HG03064 (cell line): ENCODE measurements around the gene GH2.

Source experiments
- ATAC-seq: cut with Tn5 transposase; IDR thresholded peaks from one replicate; pipeline ENCODE4 v1.9.1; 2021; ENCODE audit warnings: low read depth; ENCODE audit not compliant: unreplicated experiment

The GH2 gene

DNA sequence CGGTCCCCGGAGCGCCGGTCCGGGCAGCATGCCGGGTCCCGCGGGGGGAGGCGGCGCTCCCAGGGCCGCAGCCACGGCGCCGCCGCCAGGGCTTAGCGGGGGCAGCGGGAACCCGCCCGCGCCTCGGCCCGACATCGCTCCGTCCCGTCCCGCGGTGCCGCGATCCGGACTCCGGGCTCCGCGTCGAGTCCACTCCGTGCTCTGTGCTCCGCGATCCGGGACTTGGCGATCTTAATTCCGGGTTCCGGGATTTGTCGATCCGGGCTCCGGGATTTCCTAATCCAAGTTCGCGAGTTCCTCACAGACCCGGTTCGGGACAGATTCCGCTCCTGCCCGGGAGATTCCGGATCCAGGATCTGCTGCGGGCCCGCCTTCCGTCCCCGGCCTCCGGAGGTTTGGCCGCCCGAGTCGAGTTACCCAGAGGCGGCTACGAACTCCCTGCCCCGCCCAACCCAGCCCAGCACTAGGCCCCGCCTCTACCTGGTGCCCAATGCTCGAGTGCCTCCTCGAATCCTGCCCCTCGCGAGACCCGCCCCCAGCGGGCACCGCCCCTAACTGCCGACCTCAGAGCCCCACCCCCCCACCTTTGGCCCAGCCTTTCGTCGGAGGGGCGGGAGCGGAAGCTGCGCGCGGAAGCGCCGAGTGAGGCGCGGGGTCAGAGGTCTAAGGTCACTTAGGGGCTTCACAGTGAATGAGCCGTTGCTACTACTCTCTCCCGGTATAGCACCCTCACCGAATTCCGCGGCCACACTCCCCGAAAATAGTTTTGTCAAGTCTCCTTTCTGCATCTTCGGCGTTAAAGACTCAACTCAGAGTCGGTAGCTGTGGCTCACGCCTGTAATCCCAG lies 39.0 kb downstream of the GH2 start, which contains the start of gene SMARCD2:
SMARCD2 (minus strand) TSS at position 146 of the 847 bp plus-strand sequence; CDS start at position 135, 11 bp downstream.
- peak; percentile 63 for ATAC-seq

DNA sequence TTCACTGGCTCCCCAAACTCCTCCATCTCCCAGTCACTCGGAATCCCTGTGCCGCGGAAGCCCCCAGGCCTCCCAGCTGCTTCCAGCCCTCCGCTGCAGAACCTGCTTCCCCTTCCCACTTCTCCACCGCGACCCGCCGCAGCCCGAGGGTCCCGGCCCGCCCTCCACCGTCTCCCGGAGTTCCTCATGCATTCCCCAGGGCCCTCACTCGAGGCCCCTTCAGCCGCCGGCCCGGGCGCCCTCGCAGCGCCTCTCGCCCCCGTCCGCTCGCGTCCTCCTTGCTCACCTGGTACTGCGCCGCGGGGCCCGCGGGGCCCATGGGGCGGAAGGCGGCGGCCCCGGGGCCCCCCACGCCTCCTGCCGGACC lies 39.6 kb downstream of the GH2 start:
- peak; percentile 1 for ATAC-seq

DNA sequence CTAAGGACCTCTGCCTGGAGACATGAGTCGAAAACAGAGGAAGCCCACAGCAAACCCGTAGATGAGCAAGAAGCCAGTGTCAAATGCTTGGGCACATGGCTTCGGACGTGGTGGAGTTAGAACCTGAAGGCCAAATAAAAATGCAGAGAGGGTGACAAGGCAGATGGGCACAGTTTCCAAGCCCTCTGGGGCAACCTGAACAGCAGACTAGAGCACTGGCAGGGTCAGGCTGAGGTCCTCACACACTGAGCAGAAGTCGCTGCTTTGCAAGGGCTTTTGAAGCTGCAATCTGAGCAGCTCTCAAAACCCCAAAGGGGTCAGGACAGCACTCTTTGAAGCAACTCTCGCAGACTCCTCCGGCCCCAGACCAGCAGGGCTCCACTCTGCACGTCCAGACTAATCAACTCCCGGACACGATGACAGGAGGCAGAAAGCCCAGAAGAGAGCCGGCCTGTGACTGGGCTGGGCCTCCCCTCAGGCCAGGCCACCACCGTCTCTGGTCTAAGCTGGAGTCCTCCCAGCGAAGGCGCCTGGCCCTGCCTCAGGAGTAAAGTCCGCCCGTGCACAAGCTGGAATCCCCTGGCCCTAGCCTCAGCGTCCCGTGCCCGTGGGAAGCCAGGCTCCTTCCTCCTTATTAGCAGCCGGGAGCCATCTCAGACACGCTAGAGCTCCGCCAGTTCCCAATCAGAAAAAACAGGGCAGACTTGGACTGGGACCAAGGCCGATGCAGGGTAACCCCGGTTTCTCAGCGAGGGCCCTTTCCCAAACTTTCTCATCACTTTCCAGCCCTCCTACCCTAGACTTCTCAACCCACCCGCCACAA lies 40.2 kb downstream of the GH2 start:
- ATAC-seq: no peak

DNA sequence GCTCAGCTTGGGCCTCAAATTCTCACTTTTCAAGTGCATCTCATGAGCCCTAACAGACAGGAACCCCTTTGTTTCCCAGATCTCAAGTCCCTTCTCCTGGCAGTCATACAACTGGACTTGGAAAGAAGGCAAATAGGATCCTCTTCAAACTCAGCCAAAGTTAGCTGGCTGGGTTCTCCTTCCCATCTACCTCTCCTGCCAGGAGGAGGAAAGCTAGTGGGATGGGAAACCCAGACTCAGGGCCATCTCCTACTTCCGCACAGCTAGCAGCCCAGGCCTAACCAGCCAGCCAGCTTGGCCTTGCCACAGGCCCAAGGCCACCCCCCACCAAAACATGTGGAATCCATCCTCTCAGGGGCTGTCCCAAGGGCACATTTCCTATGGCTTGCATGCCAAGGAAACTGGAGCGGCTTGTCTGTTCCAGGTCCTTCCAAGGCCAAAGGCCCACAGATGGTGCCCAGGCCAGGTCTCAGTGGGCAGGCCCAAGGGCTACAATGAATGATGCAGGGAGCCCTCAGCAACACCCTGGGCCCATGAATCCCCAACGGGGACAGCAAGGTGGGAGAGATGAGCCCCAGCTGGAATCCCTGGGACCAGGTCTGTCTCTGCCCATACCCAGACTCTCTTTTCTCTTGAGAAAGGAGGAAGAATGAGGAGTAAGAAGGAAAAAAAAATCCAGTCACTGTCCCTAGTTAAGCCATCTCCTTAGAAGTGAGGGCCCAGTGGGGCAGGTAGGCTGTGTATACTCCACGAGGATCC lies 41.0 kb downstream of the GH2 start:
- ATAC-seq: no peak

DNA sequence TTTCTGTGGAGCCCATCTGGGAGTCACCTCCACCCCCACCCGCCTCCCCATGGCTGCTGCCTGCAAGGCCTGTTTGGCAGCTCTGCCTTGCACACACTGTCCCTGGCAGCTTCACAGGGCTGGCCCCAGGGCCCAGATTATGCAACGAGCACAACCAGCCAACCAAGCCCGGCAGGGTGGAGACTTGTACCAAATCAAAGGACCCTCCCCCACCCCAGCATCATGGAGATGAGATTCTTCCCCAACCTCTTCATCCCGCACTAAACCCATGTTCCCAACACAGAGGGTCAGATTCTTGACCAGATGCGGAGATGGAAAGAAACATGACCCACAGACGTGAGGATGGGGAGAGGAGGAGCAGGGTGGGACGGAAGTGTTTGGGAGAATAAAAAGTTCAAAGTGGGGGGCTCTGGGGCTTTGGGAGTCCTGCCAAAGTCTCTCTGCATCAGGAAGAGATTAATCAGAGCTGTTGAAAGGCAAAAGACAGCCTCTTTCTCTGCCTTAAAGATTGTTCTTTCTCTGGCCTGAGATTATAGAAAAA lies 43.0 kb downstream of the GH2 start:
- ATAC-seq: no peak

DNA sequence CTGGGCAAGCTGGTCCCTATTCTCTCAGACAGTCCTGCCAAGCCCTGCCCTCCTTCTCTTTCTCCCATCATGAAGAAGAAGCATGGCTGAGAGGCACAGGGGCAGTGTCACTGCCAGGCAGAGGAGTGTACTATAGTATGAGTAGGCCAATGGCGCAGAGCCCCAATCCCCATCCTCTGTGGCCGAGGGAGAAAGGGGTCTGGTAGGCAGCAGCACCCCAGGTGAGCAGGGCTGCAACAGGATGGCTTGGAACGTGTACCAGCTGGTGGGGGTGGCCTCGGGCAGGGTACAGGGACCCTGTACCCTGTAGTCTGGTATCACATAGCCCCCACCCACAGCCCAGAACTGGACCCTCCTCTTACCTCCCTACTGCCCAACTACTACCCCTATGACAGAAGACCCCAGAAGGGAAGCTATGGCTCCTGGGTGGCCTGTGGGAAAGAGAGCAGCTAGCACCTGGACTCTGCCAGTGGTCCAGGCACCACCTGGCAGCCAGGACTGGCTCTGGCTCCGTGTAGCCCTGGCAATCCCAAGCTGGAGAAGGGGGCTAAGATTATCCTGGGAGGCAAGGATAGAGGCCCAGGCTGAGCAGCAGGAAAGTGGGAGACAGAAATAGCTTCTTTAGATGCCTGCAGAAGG lies 43.7 kb downstream of the GH2 start:
- no peak for ATAC-seq

DNA sequence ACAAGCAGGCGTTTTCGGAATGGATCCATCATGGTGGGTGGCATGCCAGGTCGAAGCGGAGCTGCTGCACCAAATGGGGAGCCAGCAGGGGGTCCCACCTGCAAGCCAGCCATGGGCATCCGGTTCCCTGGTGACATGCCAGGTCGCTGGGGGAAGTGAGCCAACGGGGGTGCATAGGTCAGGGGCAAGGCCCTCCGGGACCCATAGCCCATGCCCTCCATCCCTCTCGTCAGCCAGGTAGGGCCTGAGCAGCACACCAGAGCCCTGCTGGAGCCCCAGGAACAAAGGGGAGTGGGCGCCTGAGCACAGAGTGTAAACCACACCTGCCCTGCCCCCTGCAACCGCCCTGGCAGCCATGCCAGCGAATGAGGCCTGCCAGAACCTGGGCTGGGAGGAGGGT lies 44.3 kb downstream of the GH2 start:
- ATAC-seq: no peak

DNA sequence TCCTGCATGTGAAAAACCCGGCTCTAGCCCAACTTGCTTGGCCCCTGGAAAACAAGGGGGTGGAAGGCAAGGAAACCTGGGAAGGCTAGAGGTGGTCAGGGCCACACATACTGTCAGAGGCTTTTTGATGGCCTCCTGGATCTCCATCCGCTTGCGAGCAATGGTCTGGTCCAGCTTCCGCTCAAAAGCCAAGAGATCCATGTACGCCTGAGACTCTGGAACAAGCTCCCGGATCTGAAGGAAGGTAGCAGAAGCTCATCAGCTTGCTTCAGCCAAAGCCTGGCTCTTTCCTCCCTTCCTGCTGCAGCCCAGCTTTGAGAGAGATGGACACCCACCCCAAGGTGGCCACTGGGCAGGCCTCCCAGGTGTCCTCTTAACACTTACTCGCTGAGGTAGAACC lies 44.9 kb downstream of the GH2 start:
- no peak for ATAC-seq

DNA sequence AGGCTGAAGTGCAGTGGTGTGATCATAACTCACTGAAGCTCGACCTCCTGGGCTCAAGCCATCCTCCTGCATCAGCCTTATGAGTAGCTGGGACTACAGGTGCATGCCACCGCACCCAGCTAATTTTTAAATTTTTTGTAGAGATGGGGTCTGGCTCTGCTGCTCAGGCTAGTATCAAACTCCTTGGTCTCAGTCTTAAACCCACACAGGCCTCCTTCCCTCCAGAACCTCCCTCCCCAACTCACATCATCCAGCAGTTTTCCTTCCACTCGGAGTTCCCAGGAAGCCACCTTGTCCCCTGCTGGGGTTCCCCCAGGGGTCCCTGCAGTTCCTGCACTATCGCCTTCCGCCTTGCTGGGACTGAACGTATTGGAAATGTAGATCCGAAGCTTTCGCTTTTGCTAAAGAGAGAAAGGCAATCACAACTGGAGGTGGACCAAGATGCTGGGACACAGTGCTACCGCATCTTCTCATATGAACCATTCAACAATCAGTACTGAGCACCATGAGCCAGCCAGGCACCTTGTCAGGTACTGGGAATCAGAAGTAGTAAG lies 46.5 kb downstream of the GH2 start:
- no peak for ATAC-seq

DNA sequence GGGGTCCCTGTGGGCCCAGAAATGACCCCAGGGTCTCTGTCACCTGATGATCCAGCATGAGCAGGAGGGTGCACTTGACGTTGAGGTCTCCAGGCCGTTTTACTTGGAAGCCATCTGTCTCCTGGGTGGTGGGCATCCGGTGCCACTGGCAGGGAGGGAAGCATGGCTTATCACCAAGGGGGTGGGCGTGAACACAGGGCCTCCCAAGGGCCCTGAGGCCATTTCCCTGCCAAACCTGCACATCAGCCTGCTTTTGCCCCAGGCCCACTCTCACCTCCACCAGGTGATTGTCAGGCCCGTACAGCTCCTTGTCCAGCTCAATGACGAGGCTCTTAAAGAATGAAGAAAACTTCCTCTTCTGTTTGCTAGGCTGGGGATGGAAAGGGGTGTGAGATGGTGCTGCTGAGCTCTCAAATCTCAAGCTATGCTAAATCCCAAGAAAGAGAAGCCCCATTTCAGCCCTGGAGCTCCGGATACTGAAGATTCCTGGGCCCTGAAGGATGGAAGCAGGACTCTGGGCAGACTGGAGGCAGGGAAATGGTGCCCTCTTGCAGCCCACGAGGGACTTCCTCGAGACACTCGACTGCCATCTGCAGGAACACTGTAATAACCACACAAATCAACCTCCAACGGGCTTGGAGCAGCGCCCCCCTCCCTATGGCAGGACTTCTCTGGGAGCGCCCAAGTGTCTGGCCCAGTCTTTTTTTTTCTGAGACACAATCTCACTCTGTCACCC lies 47.1 kb downstream of the GH2 start:
- ATAC-seq: no peak

DNA sequence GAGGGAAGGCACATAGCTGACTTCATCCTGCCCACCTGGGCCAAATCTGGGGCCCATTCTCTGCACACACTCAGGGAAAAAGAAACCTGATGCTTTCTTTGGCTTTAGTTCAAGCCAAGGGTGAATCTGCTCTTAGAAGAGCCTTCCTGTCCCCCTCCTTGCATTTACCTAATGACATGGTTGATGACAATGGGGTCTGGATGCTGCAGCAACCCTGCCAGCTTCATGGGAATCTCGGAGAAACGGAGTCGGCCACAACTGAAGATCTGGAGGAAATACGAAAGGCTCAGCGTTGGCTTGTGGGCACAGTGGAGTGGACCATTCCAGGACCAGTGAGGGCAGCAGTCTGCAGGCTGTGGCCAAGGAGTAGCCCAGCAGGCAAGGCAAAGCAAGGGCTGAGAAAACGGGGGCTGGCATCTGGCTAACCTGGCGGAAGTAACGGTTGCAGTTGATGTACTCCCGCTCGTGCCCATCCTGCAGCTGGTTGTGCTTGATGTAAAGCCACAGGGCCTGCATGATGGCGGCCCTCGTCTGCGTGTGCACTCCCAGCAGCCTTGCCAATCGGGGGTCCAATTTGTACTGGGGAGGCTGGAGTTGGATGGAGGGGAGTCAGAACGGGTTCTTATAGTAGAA lies 47.9 kb downstream of the GH2 start:
- no peak for ATAC-seq

DNA sequence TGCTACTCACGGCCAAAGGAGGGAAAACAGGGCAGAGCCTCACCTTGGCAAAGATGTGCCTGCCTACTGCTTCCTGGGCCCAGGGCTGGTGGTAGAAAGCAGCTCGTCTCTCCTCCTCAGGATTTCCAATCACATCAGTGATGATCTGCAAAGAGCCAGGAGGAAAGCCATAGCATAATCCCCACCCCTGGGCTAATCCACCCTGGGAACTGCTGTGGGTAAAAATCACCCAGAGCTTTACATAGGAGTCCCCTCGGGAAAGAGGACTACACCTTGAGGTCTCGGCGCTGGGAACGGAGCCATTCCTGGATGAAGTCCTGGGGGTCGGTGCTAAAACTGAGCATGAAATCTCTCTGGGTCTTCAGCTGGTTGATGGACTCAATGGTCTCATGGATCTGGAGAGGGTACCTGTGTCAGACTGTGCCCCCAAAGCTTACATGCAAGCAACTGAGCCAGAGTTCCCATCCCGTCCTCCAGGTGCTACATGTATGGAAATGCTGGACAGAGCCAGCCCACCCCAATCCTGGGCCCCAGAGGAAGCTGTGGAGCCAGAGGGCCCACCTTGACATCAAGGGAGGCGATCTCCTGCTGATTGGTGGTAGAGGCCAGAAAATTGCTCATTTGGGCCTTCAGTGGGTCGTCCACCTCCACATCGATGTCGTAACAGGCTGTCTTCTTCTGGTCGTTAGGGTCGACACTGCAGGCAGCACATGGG lies 48.6 kb downstream of the GH2 start:
- no peak for ATAC-seq

DNA sequence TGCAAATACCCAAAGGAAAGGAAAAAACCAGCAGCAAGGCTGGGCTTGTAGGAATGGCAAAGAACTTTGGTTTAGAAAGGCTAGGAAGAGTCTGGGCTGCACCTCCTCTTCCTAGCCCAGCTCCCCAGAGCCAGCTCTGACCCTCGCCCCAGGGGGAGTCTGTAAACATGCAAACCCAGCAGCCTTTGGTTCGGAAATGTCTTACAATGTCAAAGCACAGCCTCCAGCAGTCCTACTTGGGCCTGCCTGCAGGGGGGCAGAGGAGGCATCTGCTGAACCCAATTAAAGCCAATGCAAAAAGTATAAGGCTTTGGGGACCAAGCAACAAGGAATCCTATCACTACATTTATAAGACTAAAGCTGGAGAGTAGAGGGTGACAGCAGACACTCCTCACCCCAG lies 49.3 kb downstream of the GH2 start:
- no peak for ATAC-seq

DNA sequence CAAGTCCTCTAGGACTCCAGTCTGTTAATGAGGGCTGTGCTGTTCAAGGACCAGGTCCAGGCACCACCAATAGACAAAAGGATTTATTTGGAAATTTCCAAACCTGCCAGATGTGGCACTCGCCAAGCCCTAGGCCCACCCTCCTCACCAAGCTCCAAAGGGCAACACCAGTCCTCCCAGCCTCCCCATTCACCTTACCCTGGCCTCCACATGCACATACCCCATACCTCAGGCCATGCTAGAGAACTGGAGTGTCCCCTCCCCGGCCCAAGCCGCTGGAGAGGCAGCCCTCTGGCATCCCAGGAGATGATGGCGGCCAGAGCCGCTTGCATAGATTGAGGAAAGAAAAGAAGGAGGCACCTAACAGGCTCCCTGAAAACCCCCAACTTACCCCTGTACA lies 49.7 kb downstream of the GH2 start:
- no peak for ATAC-seq

DNA sequence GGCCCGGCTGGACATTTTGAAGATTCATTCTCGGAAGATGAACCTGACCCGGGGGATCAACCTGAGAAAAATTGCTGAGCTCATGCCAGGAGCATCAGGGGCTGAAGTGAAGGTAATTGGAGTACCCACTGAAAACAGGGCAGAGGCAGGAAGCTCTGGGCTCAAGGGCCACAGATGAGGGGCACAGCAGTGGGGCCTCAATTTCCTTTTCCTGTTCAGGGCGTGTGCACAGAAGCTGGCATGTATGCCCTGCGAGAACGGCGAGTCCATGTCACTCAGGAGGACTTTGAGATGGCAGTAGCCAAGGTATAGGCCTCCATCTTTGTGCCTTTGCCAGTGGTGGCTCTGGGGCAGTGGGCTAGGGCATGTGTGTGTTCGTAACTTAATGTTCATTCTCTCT lies 50.2 kb downstream of the GH2 start:
- no peak for ATAC-seq

DNA sequence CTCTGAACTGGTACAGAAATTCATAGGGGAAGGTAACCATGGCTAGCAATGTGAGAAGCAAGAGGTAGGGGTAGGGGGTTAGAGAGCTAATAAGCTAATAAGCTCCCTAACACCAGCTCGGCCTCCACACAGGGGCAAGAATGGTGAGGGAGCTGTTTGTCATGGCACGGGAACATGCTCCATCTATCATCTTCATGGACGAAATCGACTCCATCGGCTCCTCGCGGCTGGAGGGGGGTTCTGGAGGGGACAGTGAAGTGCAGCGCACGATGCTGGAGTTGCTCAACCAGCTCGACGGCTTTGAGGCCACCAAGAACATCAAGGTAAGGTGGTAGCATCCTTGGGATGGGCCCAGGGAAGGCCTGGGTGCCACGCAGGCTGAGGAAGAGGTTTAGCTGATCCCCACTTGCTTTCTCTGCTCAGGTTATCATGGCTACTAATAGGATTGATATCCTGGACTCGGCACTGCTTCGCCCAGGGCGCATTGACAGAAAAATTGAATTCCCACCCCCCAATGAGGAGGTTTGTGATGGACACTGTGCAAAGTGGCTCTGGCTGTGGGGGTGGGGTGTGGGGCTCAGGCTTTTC lies 50.7 kb downstream of the GH2 start:
- no peak for ATAC-seq

DNA sequence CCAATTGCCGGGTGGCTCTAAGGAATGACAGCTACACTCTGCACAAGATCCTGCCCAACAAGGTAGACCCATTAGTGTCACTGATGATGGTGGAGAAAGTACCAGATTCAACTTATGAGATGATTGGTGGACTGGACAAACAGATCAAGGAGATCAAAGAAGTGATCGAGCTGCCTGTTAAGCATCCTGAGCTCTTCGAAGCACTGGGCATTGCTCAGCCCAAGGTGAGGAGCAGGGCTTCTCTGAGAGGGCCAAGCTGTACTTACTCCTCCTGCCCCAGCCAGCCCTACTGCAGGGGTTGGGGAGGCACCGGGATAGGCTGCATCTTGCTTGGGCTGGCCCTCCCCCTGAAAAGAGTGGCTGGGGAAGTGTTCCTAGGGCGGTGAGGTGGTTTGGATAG lies 51.5 kb downstream of the GH2 start:
- no peak for ATAC-seq
